ENCODE data around the gene PGRMC1.

Gene PGRMC1

GRCh38 chrX:119292445-119292844, 56.4 kb downstream of the PGRMC1 start:
- in situ Hi-C loops (cut with HindIII; ENCODE audit: low pct_unique_long_range_greater_than_20kb, low sequenced_read_pairs): no loop called here
- no peak for TF ChIP-seq JUND (IDR thresholded peaks at IDR 0.05; ENCODE audit: low read depth)
- peak in 1 of 2 experiments; percentile 23 for DNase-seq (ENCODE audit: low read depth in 1 of 2, low spot score in 1 of 2)
